Measurements from ENCODE around the gene TEKT2.

The TEKT2 gene

GRCh38 chr1:36100376-36100775 is 16.5 kb downstream of the TEKT2 start:
- no peak for DNase-seq (ENCODE audit: low read depth)
- TF ChIP-seq, protein P1, sequence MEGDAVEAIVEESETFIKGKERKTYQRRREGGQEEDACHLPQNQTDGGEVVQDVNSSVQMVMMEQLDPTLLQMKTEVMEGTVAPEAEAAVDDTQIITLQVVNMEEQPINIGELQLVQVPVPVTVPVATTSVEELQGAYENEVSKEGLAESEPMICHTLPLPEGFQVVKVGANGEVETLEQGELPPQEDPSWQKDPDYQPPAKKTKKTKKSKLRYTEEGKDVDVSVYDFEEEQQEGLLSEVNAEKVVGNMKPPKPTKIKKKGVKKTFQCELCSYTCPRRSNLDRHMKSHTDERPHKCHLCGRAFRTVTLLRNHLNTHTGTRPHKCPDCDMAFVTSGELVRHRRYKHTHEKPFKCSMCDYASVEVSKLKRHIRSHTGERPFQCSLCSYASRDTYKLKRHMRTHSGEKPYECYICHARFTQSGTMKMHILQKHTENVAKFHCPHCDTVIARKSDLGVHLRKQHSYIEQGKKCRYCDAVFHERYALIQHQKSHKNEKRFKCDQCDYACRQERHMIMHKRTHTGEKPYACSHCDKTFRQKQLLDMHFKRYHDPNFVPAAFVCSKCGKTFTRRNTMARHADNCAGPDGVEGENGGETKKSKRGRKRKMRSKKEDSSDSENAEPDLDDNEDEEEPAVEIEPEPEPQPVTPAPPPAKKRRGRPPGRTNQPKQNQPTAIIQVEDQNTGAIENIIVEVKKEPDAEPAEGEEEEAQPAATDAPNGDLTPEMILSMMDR (conservative IDR thresholded peaks at IDR 0.05; ENCODE audit: control insufficient read depth, insufficient read depth, low read depth, low read length), result no peak
- H3K4me3 ChIP-seq (ENCODE audit: control insufficient read depth, low read depth, low read length), result no peak overlapping the region

- TF ChIP-seq, protein P1 (conservative IDR thresholded peaks at IDR 0.05; ENCODE audit: control insufficient read depth, insufficient read depth, low read depth, low read length), result no peak
- no peak overlapping the region for H3K4me3 ChIP-seq (ENCODE audit: control insufficient read depth, low read depth, low read length)
- no peak for DNase-seq (ENCODE audit: low read depth)
These were observed 17.7 kb downstream of the TEKT2 start for GRCh38 chr1:36101546-36101945.

GRCh38 chr1:36106269-36106668 is 22.4 kb downstream of the TEKT2 start:
- H3K4me3 ChIP-seq (ENCODE audit: control insufficient read depth, low read depth, low read length), result no peak overlapping the region
- DNase-seq (ENCODE audit: low read depth), result no peak
- TF ChIP-seq, protein P1 (conservative IDR thresholded peaks at IDR 0.05; ENCODE audit: control insufficient read depth, insufficient read depth, low read depth, low read length), result no peak

- TF ChIP-seq, protein P1 (conservative IDR thresholded peaks at IDR 0.05; ENCODE audit: control insufficient read depth, insufficient read depth, low read depth, low read length), result no peak
- H3K4me3 ChIP-seq (ENCODE audit: control insufficient read depth, low read depth, low read length), result no peak overlapping the region
- no peak for DNase-seq (ENCODE audit: low read depth)
These were observed 23.5 kb downstream of the TEKT2 start for GRCh38 chr1:36107394-36107793.

- DNase-seq (ENCODE audit: low read depth), result peak; percentile 25
These were observed 24.4 kb downstream of the TEKT2 start for GRCh38 chr1:36108314-36108713.

GRCh38 chr1:36109041-36109679 is 25.3 kb downstream of the TEKT2 start:
- peak; percentile 53 for DNase-seq (ENCODE audit: low read depth)
- TF ChIP-seq, protein P1 (conservative IDR thresholded peaks at IDR 0.05; ENCODE audit: control insufficient read depth, insufficient read depth, low read depth, low read length), result no peak
- H3K4me3 ChIP-seq (ENCODE audit: control insufficient read depth, low read depth, low read length), result no peak overlapping the region

More at GRCh38 chr1:36108314-36108713, 24.4 kb downstream of the TEKT2 start:
- H3K4me3 ChIP-seq (ENCODE audit: control insufficient read depth, low read depth, low read length), result no peak overlapping the region
- TF ChIP-seq, protein P1 (conservative IDR thresholded peaks at IDR 0.05; ENCODE audit: control insufficient read depth, insufficient read depth, low read depth, low read length), result no peak

All from fibroblast of mammary gland (primary cell).